ENCODE measurements around the gene PLLP.

Gene PLLP

GRCh38 chr16:57258226-57258909 is 26.1 kb downstream of the PLLP start:
- in situ Hi-C loops (cut with HindIII; ENCODE audit: low sequenced_read_pairs): no loop called here

- in situ Hi-C loops (cut with HindIII; ENCODE audit: low sequenced_read_pairs): no loop called here
These were observed 26.9 kb downstream of the PLLP start for GRCh38 chr16:57257455-57258070.

DNA sequence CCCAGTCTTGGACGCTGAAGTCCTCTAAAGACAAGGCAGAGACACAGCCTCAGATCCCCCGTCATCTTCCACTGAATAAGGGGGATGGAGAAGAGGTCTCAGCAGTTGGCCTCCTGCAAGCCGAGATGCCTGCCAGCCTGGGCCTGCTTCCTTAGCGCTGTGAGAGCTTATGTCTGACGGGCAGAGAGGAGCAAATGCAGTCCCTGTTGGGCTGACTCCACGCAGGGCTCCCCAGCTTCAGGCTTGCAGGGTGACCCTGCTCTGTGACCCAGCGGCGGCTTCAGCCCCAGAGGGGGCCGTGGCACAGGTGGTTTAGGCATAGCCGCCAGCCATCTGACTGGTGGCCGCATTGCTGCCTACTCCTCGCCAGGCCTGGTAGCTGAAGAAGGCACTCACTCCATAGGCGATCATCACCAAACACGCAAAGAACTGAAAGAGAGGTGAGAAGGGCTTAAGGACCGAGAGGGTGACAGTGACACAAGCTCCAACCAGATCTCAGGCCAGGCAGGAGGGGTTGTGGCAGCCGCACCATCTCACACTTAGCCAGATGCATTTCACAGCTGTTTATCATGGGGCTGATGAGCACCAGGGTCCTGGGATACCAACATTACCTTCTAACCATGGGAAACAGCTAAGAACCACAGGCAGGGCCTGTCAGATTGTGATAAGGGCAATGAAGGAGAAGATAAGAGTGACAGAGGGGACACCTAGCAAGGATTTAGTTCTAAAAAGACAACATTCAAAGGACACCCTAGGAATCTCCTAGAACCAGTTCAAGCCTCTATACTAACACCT is 27.7 kb downstream of the PLLP start:
- in situ Hi-C loops (cut with HindIII; ENCODE audit: low sequenced_read_pairs): no loop called here

- in situ Hi-C loops (cut with HindIII; ENCODE audit: low sequenced_read_pairs): no loop called here
These were observed 28.6 kb downstream of the PLLP start for GRCh38 chr16:57255686-57256415.

GRCh38 chr16:57253466-57253865 is 31.0 kb downstream of the PLLP start:
- in situ Hi-C loops (cut with HindIII; ENCODE audit: low sequenced_read_pairs): no loop called here

- in situ Hi-C loops (cut with HindIII; ENCODE audit: low sequenced_read_pairs): no loop called here
These were observed 32.2 kb downstream of the PLLP start for GRCh38 chr16:57252148-57252721.

DNA sequence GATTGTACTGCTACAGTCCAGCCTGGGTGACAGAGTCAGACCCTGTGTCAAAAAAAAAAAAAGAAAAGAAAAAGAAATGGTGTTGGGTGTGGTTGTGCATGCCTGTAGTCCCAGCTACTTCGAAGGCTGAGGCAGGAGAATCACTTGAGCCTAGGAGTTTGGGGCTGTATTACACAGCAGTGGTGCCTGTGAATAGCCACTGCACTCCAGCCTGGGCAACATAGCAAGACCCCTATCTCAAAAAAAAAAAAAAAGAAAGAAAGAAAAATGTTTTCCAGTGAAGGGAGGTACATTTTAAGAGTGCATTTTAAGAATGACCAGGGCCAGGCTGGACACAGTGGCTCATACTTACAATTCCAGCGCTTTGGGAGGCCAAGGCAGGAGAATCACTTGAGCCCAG is 33.1 kb downstream of the PLLP start:
- in situ Hi-C loops (cut with HindIII; ENCODE audit: low sequenced_read_pairs): no loop called here

DNA sequence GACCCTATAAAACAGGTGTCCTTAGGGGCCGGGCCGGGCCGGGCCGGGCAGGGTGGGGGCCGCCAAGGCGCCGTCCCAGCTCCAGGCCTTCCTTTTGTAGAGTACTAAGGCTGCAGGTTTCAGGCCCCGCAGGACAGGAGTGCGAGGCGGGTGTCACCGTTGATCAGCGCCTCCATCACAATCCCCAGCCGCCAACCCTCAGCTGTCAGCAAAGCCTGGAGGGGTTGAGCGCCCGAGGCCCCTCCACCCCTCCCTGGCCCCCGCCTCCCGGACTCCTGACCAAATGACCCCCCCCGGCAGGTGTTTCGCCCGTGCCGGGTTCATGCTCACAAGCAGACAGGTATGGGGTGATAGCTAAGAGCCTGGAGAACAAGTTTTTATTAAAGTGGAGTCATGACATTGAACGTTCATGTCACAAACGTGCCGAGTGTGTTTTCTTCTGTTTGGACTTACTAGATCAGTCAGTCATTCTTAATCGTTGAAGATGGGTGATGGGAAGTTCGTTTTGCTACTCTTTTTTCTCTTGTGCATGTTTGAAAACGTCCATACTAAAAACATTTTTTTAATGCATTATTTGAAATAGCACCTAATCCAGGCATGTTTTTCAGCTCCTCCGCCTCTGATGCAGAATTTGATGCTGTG is 38.9 kb downstream of the PLLP start:
- in situ Hi-C loops (cut with HindIII; ENCODE audit: low sequenced_read_pairs): loop anchor here (10.0 kb wide), 1 partner anchor 49 kb away; no protein-coding TSS in a partner anchor

DNA sequence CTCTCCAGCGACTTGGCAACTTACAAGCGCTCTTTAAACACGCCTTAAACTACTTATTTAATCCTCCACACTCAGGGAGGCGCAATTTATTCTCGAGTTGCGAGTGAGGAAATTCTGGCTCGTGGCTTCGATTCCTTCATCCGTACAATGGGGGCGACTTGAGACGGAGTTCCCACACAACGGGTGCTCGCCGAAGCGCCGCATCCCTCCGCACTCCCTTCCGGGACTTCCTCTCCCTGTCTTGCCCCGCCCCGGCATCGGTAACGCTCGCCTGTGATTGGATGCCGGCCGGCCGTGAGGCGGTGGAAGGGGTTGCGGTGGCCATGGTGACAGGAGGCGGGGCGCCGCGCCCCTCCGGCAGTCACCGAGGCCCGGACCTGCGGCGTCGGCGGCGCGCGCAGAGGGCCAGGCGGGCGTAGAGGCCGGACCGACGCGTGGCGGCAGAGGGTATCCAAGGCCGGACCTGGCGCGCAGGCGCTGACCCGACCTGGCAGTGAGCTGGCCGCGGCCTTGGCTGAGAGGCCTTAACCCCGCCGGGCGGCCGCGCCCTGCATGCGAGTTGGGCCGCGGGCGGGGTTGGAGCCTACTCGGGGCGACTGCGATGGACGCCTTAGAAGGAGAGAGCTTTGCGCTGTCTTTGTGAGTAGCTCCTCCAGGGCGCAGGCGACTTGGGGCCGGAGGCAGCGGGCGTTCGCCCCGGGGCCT is 39.6 kb downstream of the PLLP start, which contains the start of gene ARL2BP:
ARL2BP (plus strand) TSS at position 493 of the 705 bp plus-strand sequence; CDS start at position 602, 109 bp downstream.
- in situ Hi-C loops (cut with HindIII; ENCODE audit: low sequenced_read_pairs): loop anchor here (10.0 kb wide), 1 partner anchor 50 kb away; no protein-coding TSS in a partner anchor

DNA sequence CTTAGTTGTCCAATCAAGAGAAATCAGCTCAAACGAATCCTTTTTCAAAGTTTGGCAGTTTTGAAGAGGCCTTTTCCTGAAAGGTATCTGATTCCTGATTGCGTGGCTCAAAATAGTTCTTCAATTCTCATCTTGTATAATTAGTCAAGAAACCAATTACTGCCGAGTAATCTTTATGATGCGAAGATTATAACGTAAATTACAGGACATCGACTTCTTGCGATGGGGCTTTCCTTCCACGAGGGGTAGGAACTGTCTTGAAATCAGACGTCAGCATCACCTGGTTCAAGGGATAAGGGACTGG is 40.1 kb downstream of the PLLP start:
- in situ Hi-C loops (cut with HindIII; ENCODE audit: low sequenced_read_pairs): loop anchor here (10.0 kb wide), 1 partner anchor 50 kb away; no protein-coding TSS in a partner anchor

DNA sequence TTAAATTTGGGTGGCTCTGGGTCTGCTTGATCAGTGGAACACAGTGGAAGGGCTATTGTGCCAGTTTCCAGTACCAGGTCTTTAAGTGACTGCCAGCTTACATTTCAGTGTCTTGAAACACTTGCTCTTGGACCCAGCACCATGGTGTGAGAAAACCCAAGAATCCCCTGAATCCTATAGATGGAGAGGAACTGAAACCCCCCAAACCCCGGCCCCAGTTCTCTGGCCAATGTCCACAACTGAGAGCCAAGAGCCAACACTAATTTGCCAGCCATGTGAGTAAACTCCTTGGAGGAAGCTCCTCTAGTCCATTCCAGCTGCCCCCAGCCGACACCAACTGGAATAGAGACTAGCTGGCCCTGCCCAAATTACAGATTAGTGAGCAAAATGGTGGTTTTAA is 41.8 kb downstream of the PLLP start:
- in situ Hi-C loops (cut with HindIII; ENCODE audit: low sequenced_read_pairs): loop anchor here (10.0 kb wide), 1 partner anchor 52 kb away; no protein-coding TSS in a partner anchor

DNA sequence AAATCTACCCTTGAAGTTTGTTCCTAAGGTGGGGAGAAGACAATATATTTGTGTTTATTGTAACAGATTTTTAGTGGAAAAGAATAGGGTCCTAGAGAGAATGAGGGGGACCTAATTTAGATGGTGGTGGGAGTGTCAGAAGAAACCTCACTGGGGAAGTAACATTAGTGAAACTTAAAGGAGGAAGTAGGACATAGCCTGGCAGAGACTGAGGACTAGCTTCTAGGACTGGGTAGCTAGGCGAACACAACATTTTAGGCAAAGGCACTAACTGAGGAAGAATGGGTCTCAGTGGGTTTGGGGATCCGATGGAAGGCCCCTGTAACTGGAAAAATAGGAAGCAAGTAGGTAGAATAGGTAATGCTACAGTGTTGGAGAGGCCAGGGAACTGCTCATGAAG is 43.6 kb downstream of the PLLP start:
- in situ Hi-C loops (cut with HindIII; ENCODE audit: low sequenced_read_pairs): loop anchor here (10.0 kb wide), 1 partner anchor 54 kb away; no protein-coding TSS in a partner anchor

GRCh38 chr16:57239107-57239506 is 45.4 kb downstream of the PLLP start:
- in situ Hi-C loops (cut with HindIII; ENCODE audit: low sequenced_read_pairs): no loop called here

GRCh38 chr16:57238682-57239081 is 45.8 kb downstream of the PLLP start:
- in situ Hi-C loops (cut with HindIII; ENCODE audit: low sequenced_read_pairs): no loop called here

GRCh38 chr16:57236022-57236350 is 48.5 kb downstream of the PLLP start:
- in situ Hi-C loops (cut with HindIII; ENCODE audit: low sequenced_read_pairs): no loop called here

GRCh38 chr16:57235128-57236021 is 49.1 kb downstream of the PLLP start:
- in situ Hi-C loops (cut with HindIII; ENCODE audit: low sequenced_read_pairs): no loop called here

GRCh38 chr16:57234707-57235092 is 49.8 kb downstream of the PLLP start:
- in situ Hi-C loops (cut with HindIII; ENCODE audit: low sequenced_read_pairs): no loop called here

DNA sequence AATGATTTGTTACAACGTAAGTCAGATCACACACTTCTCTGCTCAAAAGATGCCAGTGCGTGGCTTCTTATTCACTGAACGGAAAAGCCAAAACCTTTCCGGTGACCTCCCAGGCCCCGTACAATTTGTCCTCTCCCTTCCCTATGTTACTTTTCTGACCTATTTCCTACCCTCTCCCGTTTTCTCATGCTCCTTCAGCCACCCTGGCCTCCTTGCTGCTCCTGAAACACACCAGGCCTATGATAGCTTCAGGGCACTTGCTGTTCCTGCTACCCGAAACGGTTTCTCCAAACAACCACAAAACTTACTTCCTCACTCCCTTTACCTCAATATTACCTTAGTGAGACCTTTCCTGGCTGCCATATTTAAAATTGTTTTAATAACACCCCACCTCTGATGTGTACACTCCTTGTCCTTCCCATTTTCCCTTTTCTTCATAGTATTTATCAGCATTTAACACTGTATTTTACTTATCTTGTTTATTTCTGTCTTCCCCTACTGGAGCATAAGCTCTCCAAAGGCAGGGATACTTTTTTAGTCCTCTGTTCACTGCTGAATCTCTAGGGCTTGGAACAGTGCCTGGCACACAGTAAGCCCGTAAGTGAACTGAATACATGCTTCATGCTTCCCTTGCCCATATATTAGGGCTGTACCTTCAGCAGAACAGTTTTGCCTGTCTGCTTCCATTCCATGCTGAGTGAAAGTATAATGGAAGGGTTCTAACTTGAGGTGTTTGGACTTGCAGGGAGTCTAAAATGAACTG is 50.3 kb downstream of the PLLP start:
- in situ Hi-C loops (cut with HindIII; ENCODE audit: low sequenced_read_pairs): no loop called here

All from endothelial cell of hepatic sinusoid (primary cell).